ENCODE data around the gene ZNF296.

Gene ZNF296

DNA sequence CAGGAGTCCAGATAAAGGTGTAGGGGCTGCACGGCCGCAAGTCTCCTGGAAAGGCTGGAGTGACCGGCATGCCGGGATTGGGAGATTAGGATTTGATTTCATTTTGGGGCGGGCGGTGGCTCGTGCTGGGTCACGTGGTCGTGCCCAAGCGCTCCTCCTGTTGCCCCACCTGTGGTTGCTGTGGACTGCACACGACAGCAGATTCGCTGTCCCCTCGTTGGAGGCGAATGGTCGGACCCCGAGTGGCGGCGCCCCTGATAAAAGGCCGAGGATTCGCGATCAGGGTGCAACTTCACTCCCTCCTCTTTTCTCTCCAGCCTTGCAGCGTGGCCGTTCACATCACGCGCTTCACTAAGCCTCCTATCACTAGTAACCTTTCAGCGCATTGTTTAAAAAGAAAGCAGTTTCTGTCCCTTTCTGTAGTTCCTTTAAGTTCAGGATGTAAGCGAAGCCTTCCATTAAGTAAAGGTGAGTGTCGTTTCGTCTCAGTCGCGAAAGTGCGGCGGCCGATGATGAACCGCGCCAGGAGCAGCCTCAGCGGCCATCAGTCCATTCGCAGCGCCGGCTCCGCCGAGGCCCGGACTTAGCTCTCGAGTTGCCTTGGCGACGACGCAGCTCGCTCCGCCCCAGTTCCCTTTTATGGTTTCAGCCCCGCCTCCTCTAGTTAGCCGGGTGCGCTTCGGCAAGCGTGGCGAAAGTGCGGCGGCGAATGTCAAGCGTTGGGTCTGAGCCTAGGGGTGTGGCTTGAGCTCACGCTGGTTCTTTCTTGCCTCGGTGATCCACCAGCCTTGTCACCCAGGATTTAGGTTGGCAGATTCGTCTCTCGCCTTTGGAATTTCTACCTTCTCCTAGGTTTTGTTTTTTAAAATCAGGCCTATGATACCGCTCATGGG is 15.0 kb upstream of the ZNF296 start:
- FAIRE-seq (peak; percentile 100), DNase-seq (ENCODE audit: extremely low spot score, insufficient read length, low read depth) (peak; percentile 83)

DNA sequence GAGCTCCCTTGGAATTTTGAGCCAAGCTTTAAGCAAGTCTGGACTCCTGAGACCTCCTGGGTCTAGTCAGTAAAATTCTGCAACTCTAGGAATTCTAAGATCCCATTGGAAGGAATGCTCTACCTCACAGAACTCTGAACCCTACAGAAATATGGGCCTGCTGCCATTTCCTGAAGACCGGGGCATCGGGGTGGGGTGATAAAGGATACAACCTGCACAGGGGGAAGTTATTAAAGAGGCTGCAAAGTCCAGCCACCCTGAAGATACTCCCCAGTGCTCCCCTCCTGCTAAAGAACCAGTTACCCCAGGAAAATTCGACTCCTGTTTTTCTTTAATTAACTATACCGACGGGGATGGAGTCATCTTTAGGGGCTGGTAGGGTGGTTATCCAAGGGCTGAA is 14.3 kb upstream of the ZNF296 start:
- no peak for DNase-seq (ENCODE audit: extremely low spot score, insufficient read length, low read depth)

GRCh38 chr19:45090034-45090433 is 13.8 kb upstream of the ZNF296 start:
- DNase-seq (ENCODE audit: extremely low spot score, insufficient read length, low read depth) = no peak

More for the DNA sequence above, 14.3 kb upstream of the ZNF296 start:
- no peak for FAIRE-seq

GRCh38 chr19:45087531-45087930 is 11.3 kb upstream of the ZNF296 start:
- FAIRE-seq (no peak), DNase-seq (ENCODE audit: extremely low spot score, insufficient read length, low read depth) (no peak)

More at GRCh38 chr19:45090034-45090433, 13.8 kb upstream of the ZNF296 start:
- no peak for FAIRE-seq

- DNase-seq (ENCODE audit: extremely low spot score, insufficient read length, low read depth) (no peak), FAIRE-seq (no peak)
Measured at GRCh38 chr19:45086480-45086879, 10.2 kb upstream of the ZNF296 start.

GRCh38 chr19:45082170-45082569 is 5.9 kb upstream of the ZNF296 start:
- DNase-seq (ENCODE audit: extremely low spot score, insufficient read length, low read depth) = no peak
- no peak for FAIRE-seq

DNA sequence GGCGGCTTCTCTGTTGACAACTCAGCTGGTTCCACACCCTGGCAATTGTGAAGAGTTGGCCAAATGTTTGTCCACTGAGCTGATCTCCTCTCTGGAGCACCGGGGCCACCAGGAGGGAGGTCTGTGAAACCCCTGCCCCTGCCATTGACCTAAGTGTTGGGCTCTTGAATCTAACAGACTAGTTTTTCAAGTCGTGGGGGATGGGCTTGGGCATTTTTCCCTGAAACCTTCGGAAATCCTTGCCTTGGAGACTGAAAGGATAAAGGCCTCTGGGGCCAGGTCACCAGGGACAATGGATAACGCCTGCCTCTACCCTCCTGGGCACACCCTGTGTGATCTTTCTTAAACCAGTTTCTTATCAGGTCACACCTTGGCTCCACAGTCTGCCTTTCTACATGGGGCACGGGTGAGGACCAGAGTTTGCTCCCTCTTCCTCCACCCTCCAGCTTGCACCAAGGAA is 3.7 kb upstream of the ZNF296 start:
- DNase-seq (ENCODE audit: extremely low spot score, insufficient read length, low read depth) = no peak
- FAIRE-seq = no peak

GRCh38 chr19:45079063-45079910 is 3.0 kb upstream of the ZNF296 start, which contains the start of gene GEMIN7:
GEMIN7 (plus strand) TSS chr19:45079260; CDS start chr19:45090115, 10,855 bp downstream.
- FAIRE-seq (peak; percentile 85), DNase-seq (ENCODE audit: extremely low spot score, insufficient read length, low read depth) (peak; percentile 66)

DNA sequence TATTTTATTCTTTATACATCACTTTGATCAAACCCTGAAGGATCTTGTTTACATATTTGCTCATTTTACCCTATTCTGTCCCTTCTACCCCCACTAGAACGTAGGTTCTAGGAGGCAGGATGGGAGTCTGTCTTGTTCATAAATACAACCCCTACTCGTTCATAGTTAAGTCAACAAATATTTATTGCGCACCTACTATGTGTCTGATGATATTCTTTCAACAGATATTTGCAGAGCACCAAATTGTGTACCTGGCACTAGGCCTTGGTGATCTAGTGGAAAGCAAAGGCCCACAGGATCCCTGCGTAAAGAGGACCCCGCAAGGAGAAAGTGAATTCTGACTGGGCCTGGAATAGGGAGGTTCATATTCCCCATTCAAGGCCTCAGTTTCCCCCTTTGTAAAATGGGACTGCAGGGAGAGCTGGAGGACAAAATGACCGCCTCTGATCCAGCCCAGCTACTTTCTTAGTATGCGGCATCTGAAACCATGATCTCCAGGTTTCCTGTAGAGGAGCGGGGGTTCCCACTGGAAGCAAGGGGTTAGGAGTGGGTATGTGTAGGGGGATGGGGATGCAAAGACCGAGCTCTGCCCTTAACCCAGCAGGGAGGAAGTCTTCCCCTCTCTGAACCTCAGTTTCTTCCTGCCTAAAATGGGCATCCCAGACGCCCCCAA is 2.2 kb upstream of the ZNF296 start:
- DNase-seq (ENCODE audit: extremely low spot score, insufficient read length, low read depth) (no peak), FAIRE-seq (no peak)

GRCh38 chr19:45076851-45077730 is 813 bp upstream of the ZNF296 start:
- DNase-seq (ENCODE audit: extremely low spot score, insufficient read length, low read depth) (no peak), FAIRE-seq (no peak)

DNA sequence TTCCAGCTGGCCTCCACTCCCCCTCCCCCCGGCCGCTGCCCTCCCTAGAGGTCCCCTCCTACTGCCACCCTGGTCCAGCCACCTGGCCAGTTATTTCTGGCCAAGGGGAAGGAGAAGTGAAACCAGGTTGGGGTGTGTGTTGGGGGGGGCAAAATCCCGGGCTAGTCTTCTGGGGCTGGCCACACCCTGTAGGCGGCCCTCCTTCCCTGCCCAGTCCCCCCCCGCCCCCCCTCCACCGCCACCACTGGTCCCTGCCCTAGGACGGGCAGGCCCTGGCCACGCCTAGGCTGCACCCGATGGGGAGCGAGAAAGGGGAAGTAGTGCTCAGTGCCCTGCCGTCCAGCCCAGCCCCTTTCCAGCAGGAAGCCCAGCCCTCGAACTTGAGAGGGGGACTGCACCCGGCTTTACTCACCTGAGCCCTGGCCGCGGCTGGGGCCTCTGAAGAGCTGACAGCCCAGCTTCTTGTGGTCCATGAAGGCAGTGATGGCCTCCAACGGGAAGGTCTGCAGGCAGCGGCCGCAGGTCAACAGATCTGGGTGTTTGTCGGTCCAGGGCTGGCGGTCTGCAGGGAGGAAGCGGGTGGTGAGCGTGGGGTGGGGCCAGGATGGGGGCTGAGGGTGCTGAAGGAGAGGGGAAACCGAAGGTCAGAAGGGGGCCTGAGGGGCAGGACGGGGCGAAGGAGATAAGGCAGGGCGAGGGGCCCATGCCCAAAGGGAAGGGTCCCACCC is 813 bp downstream of the ZNF296 start:
- DNase-seq (ENCODE audit: extremely low spot score, insufficient read length, low read depth) (peak; percentile 83), FAIRE-seq (peak; percentile 92)

GRCh38 chr19:45074744-45075300 is 1.5 kb downstream of the ZNF296 start:
- FAIRE-seq = no peak
- no peak for DNase-seq (ENCODE audit: extremely low spot score, insufficient read length, low read depth)

DNA sequence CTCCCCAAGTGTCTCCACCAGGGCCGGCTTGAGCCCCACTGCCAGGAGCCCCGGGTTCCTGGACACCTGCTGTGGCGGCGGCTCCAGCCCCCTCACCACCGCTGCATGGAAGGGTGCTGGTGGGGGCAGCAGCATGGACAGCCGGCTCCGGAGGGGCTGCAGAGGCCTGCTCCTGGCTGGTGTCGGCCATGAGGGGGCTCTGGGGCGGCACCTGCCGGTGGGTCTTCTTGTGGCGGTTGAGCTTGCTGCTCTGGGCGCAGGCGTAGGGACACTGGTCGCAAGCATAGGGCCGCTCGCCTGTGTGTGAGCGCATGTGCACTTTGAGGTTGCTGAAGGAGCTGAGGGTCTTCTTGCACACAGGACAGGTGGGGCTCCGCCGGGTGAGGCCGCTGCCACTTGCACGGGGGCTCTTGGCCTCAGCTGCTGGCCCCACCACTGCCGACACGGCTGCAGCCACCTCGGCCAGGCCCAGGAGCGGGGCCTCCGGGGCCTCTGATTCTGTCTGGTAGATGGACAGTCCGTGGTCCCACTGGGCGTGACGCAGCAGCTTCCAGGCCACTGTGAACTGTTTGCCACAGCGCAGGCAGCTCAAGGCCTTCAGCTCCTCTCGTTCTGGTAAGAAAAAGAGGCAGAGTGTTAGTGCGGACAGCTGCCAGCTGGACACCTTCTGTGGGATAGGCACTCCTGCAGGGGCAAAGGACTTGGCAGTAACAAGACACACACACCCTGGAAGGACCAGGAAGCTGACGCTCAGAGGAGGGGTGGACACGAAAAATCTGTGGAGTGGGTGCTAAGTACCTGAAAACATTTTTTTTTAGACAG is 4.1 kb downstream of the ZNF296 start:
- DNase-seq (ENCODE audit: extremely low spot score, insufficient read length, low read depth) (no peak), FAIRE-seq (no peak)

- FAIRE-seq (no peak), DNase-seq (ENCODE audit: extremely low spot score, insufficient read length, low read depth) (no peak)
Measured at GRCh38 chr19:45071545-45071938, 4.7 kb downstream of the ZNF296 start.

DNA sequence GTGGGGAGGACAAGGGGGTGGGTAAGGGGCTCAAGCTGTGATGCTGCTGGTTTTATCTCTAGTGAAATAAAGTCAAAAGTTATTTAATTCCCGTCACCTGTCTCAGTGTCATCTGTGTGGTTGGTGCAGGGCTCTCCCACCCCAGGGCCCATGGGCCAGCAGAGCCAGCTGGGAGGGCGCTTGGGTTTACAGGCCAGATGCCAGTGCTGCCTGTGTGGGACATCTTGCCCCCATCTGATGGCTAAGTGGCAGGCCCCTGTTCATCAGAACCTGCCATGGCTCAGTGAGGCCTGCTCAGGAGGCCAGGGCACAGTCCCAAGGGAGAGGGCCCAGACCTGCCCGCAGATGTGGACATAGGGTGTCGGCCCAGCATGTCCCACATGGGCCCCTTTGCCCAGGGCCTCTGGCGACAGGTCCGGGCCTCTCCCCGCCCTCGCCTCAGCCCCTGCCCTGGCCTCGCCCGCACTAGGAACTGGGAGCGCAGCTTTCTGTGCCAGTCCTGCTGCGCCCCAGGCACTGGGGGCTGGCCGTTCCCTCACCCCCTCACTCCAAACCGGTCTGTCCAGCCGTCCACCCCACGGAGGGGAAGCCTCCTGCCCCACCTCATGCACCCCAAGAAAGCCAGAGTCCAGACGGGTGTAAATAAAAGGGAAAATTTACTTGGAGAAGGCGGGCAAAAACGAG is 5.3 kb downstream of the ZNF296 start:
- FAIRE-seq (no peak), DNase-seq (ENCODE audit: extremely low spot score, insufficient read length, low read depth) (no peak)

DNA sequence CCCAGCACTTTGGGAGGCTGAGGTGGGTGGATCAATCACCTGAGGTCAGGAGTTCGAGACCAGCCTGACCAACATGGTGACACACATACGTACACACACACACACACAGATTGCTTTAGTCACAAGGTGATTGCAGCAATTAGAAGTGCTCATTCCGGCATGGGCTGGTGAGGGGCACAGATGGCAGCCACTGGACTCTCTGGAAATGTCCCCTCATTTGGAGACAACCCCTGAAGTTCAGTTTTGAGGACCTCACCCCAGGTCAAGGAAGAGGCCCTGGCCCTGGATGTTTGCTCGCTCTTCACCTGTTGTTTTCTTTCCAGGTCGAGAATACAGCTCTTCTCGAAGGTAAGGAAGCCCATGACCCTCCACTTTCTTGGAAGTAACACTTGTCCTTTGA is 6.1 kb downstream of the ZNF296 start:
- DNase-seq (ENCODE audit: extremely low spot score, insufficient read length, low read depth) = no peak
- FAIRE-seq = no peak

GRCh38 chr19:45069056-45069455 is 7.2 kb downstream of the ZNF296 start:
- FAIRE-seq (no peak), DNase-seq (ENCODE audit: extremely low spot score, insufficient read length, low read depth) (no peak)

All from GM18507 (cell line).